NCI-H460 (cell line): ENCODE data around the gene PITRM1. TPM values are rescaled to one million over a fixed set of nuclear protein-coding genes. Genes with fewer than 3 reads are reported as not detected.

ENCODE experiments used
- DNase-seq: peaks from one replicate; pipeline ENCODE4 v3.0.0-alpha.2; 2016; ENCODE audit warnings: low read depth; ENCODE audit errors: extremely low read depth
- total RNA-seq: library from RNA; depleted of rRNA; stranded (reverse); fragments of >200 nt; shearing (Covaris generic); gene quantifications from 2 replicates; pipeline ENCODE4 v1.2.3, GENCODE V29; 2014

PITRM1 gene
- total RNA-seq, 1 experiment from 2014 or later = 49.5 TPM

DNA sequence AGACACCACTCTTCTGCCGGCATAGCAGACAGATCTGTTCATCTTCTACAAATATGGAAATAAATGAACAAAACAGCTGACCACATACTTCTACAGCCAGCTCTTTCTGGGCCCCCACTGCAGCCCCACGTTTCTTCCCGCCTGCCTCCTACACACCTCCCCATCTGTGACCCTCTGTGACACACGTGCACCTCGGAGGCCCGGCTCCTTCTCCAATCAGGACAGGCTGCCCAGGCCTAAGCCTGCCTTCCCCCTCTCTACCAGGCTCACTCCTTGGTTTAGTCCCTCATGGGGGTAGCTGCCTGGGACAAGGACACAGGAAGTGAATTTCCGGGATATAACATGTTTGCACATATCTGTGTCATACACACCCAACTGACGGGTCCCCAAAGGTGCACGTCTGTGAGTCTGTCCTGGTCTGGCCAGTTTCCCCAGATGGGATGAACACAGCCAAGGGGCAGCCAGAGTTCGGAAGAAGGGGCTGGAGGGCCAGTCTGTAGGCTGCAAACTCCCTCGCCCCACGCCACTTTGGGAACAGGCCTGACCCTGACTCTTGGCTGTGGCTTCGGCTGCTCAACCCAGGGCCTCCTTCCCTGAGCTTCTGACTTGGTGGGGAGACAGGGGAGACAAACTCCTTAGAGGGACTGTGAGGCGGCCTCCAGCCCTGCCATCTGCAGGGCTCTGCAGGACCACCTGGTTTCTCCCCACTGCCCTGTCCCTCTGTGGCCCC is 30.3 kb downstream of the PITRM1 start:
- DNase-seq = no peak

DNA sequence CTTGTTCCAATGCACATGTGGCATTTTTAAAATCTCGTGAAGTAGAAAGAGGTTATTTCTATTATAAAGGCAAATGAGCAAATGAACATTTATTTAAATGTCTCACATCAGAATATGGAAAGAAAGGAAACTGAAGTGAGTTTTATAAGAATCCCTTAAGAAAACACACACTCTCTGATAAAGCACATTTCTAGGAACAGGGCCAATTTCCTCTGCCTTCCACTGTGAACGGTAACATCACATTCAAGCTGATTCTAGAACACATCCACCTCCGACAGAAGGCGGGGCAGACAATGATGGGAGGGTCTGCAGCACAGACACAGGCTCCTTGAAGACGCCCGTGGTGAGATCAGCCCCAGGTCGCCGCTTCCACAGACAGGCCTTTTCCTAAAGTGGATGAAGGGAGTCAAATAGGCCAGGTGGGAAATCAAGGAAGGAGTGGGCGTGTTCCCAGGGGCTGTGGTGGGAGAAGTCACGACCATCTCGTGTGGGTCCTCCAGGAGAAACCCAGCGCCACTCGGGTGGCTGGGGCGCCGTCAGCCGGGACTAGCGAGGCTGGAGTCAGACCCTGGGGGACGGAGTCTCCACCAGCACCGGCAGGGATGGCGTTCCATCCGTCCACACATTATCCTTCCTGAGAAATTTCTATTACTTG is 31.1 kb downstream of the PITRM1 start:
- DNase-seq = no peak

DNA sequence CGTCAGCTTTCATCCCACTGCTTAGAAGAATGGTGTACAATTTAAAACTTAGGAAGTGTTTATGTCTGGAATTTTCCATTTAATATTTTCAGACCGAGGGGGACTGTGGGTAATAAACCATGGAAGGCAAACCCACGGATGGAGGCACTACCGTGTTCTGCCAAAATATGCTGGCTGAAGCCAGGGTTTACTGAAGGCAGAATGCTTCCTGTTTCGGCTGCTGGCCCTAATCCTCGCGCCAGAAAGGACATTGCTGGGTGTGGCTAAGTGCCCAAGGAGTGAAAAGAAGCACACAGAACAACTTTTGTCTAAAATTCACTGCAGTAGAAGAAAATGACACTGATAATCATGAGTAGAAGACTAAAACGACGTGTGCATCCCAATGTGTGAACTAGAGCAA is 32.3 kb downstream of the PITRM1 start:
- DNase-seq = no peak

DNA sequence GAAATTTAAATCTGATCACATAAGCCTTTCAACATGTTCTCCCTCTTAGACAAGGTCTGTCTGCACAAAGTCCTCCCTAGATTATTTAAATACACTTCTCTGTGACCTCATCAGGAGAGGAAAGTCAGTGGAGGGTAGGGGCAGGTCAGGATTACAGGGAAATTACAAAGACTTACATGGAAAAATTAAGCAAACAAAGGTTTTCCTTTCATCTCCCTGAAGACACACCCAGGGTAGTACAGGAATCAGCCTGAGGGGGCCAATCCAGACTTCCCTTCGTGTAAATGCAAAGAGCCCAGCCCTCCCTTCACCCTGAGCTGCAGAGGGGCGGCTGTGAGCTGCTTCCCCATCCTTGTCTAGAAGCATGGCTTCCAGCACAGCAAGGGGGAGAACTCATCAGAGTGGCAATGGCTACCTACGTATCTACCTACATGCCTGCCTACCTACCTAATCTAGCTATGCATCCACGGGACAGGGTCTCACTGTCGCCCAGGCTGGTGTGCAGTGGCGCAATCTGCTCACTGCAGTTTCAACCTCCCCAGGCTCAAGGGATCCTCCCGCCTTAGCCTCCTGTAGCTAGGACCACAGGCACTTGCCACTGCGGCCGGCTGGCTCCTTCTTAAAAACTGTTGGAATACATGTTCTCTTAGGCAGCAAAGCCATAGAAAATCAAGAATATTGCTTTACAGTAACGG is 33.2 kb downstream of the PITRM1 start:
- no peak for DNase-seq

DNA sequence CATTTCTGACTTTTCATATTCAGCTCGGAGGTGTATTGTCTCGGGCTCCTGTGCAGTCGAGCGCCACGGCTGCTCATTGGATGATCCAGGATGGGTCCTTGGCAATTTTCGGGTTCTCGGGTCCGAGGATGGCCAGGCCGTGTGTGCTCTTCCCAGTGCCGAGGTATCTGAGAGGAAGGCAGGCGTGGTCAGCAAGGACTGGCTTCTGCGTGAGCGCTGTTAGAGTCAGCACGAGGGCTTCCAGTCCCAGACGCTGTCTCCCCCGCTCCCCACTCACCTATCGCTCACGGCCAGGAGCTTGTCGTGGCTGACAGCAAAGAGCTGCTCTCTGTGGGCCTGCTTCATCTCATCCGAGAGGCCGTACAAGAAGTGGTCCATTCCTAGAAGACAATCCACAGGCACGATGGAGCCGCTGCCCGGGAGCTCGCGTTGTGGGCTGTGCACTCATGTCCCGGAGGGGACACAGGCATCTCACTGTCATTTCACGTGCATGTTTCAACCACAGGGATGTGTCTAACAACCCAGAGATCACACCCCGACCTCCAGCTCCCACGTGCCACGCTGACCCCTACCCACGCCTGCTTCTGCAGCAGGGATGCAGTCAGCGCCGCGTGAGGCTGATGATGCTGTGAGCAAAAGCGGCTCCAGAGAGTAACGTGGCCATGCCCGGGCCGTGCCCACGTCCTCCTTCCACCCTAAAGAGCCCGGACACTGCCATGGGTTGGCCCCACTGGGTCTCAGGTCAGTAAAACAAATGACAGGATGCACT is 34.4 kb downstream of the PITRM1 start:
- no peak for DNase-seq

DNA sequence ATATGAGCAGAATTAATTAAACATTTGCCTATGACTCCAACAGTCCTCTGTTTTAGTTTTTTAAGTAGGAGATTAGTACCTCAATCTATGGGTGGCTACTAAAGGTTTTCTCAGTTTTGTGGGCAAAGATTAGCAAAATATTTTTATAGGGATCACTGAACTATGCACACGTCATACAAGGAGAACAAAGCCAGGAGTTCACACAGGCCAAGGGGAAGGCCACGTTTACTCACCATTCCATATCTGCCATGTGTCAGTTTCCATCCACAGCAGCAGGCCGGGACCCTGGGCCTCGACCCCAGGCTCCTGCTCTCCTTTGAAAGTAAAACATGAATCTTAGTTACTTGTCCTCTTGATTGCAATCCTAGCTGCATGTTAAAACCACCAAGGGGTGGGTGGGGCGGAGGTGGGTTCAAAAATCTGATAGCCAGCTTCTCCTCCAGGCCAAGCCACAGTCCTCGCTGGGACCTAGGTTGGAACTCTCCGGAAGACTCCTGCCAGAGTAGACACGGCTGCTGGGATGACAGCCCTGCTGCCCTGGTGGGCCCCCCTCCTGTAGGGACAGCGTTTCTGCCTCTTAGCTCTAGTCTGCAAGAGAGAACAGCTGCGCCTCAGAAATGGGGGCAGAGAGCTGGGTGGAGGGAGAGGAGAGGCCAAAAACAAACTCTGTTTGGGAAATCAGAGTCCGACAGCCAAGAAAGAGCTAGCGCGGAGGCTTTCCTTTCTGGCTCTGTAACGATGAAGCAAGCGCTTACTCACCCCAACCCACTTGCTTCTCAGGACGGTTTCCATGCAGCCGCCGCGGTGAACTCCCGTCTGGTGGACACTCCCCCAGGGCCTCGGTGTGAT is 35.6 kb downstream of the PITRM1 start:
- no peak for DNase-seq

DNA sequence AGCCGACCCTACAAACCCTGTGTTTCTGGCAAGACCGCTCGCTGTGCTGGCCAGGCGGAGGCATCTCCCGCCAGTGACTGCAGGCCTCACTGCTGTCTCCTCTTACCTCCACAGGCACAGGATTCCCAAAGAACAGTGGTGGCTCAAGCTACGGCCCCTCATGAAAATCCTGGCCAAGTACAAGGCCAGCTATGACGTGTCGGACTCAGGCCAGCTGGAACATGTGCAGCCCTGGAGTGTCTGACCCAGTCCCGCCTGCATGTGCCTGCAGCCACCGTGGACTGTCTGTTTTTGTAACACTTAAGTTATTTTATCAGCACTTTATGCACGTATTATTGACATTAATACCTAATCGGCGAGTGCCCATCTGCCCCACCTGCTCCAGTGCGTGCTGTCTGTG is 36.2 kb downstream of the PITRM1 start:
- no peak for DNase-seq

DNA sequence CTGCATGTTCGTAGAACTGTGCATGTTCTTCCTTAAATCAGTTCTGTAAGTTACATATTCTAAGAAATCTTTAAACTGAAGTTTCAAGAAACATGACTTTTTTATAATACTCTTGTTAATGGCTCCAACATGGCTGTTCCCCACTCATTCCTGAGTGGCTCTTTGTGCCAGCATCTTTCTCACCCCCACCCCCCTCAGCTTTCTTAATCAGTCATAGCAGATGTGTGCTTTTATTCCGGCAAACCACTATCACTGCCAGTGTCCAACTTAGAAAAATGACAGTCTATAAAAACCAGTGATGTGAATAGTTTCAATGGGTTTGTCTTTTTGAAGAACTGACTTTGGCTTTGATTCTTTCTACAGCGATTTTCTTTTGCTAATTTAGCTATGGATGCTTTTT is 37.6 kb downstream of the PITRM1 start:
- DNase-seq = no peak

DNA sequence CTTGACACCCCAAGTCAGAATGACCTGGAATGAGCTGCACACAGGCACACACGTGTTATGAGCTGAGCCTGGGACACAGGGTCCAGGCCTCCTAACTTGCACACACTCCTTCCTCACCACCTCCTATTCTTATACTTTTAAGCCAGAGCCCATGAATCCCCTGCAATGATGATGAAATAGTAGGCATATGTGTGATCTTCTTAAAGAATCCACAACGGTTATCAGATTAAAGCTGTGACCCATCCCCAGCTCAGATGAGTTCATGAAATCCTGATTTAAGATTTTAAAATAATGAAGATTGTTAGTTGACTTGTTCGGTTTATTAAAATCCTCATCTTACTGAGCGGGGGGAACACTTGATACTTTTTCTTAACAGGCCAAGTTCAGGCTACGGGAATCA is 38.6 kb downstream of the PITRM1 start:
- no peak for DNase-seq

DNA sequence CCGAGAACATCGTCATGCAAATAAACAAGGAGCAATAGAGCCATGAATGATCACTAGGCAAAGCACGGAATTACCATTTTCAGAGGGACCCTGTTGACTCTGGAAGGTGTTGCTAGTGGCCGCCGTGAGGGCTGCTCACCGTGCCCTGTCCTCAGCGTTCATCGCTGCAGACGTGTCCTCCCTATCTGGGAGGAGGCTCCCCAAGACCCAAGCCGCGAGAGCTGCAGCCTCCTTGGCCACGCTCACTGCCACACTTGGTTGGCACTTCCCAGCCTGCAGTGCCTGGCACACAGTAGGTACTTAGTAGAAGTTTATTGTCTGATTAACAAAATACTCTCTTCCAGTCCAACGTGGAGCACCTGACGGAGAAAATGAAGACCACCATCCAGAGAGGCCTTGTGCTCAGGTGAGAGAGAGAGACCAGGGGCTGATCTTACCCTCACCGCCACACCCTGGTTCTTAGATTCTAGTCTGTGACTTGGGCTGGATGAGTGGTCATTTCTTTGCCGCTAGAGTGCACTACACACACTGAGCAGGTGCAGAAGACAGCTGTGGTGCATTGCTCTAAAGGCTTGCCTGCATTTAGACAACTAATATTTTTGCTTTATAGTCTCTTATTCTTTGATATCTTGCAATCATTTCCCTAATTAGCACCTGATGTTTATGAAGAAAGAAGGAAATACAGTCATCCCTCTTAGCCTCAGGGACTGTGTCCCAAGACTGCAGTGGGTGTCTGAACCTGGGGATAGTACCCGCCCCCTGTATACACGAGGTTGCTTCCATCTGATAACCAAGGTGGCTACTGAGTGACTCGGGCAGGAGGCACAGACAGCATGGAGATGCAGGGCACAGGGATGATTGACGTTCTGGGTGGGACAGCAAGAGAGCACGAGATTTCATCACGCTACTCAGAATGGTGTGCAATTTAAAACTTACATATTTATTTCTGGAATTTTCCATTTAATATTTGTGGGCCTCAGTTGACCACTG is 40.3 kb downstream of the PITRM1 start:
- DNase-seq = no peak

DNA sequence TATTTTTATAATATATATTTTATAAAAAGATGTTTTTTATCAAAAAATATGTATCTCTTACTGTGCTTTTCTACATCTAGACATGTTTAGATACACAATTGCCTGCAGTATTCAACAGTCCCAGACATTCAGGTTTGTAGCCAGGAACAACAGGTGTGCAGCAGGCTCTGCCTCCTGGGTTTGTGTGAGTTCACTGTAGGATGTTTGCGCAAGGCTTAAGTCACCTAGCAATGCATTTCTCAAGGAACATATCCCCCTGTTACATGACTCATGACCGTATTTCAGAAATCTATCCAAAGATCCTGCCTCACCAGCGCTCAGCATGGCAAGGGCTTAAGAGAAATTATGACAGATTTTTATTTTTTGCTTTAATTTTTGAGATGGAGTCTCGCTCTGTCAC is 41.5 kb downstream of the PITRM1 start:
- no peak for DNase-seq

DNA sequence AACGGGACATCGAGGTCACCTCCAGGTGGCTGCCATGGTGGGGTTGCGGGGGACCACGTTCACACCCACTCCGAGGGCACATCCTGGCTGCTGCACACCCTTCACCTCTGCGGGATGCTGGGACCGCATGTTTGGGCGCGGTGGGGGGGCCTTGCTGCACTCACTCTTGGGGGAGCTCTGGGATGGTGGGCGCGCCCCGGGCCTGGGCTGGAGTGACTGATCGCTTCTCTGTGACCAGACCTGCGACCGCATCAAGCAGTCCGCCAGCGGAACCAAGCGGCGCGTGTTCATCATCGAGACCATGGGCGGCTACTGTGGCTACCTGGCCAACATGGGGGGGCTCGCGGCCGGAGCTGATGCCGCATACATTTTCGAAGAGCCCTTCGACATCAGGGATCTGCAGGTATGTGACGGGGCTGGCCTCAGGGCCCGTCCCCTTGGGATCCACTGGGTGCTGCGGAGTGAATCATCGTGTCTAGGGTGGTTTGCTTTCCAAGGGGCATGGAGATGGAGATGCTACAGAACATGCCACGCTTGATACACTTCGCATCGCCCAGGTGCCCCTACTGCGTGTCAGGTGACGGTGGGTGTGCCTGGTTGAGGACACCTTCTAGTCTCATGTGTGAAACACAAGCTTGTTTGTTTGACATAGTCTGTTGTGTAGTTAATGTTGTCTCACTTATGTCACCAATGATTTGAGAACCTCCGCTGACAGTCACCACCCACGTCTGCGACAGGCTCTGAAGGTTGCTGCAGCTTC is 42.8 kb downstream of the PITRM1 start:
- no peak for DNase-seq

DNA sequence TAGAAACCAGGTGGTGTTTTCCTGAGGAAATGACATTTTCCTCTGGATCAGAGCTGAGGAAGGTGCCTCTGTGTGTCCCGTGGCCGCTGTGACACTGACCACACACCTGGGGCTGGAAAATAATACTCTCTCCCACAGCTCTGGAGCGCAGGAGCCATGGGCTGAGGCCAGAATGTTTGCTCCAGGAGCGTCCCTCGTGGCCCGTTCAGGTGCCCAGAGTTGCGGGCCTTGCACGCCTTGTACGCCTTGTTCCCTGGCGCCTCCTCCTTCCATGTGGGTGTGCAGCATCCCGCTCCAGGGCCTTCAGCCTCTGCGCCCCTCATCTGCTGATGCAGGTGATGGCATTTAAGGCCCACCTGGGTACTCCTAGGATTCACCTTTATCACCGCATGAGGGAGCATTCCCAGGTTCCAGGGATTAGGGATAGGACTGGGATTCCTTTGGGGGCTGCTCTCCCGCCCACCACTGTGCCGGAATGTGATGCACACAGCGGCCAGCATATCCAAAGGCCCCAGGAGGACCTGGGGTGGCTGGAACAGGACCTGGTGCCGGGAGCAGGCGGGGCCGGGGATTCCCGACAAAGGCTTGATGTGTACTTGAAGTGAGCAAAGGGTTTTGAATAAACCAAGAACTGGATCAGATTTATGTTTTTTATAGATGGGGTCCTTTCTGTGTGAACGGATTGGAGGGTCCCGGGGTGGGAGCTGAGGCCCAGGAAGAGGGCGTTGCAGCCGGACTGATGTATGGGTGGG is 44.0 kb downstream of the PITRM1 start:
- DNase-seq = no peak

DNA sequence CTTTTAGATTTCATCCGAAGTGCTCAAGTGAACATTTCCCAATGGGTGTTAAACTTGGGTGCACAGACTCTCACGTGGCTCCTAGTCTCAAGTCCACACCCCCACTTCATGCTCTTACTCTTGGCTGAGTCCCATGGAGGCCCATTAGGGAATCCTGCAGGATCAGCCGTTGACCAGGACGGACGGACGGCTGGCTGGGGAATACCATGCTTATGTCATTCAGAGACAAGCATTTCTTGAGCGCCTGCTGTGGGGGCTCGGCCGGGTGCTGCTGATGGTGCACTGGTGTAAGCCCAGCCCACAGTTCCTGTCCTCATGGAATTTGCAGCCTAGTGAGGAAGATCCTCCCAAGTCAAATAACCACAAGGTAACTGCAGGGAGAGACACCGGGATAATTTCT is 44.7 kb downstream of the PITRM1 start:
- DNase-seq = no peak

DNA sequence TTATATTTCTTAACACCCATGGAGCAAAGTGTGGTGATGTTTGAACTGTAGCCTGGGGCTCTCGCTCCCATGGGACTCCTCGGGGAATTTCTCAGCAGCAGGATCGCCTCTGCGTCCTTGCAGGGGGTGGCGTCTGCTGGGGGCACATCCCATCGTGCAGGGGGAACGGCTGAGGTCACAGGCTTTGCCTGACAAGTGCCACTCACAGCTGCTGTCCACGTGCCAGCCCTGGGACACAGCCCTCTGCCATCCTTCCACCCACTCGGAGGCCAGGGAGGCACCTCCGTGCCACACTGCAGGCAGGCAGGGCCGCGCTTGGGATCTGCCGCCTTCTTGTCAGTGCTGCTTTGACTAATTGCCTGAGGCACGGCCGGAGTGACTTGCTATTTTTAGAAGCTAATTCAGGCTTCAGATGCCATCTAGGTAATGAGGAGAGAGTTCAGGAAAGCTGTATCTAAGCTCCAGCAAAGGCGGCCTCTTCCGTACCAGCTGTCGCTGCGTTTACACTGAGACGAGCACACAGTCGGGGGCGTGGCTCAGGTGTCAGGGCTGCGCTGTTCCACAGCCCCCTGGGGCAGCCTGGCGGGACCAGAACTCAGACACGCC is 45.7 kb downstream of the PITRM1 start:
- no peak for DNase-seq

DNA sequence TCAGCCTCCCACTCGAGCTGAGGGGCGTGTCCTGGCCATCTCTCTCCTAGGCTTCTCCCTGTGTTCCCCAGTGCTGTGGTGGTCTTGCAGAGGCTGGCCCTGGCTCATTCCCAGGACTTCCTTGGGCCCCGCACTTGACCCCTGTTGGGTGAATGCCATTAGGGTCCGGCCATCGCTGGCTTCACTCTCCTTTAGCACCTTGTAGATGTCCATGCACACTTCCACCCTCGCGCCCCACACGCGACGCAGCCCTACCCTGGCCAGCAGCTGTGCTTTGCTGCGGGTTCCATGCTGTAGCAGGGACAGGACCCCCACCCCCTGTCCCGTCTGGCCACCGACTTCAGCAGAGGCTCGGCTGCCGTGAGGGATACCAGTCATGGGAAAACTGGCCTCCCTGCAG is 46.3 kb downstream of the PITRM1 start:
- no peak for DNase-seq

DNA sequence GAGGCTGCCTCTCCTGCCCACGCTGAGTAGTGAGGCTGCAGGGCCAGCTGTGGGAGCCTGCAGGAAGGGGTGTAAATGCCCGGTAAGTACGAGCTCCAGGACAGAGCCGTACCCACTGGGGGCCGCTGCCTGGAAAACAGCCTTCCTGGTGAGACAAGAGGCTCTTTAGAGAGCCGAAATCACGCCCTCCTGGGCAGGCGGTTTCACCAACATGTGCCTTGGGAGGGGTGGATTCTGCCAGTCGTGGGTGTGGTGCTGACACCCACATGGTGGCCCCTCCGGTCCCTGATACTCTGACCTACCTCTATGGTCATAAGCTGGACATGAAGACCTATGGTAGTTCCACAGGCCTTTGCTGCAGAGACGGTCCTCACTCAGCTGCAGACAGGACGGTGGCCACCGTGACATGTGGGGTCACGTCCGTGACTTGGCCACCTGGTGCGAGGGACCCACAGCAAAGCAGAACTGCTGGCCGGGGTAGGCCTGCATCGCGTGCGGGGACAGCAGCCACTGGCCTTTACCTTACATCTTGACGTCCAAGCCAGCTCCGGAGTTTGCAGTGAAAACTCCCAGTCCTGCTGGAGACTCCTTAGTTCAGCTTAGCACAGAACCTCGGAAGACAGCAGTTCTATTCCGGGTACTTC is 46.9 kb downstream of the PITRM1 start:
- DNase-seq = no peak
